ENCODE results near the gene SERPINA6. TPM values are rescaled to one million over a fixed set of nuclear protein-coding genes. Genes with fewer than 3 reads are reported as not detected.
"Not testable (repeated sequence)": the region's sequence is repeated elsewhere in the genome, so short reads cannot be mapped to it uniquely, and the experiment has no call there.

Gene SERPINA6
- total RNA-seq, 1 experiment from 2014 or later = not detected

DNA sequence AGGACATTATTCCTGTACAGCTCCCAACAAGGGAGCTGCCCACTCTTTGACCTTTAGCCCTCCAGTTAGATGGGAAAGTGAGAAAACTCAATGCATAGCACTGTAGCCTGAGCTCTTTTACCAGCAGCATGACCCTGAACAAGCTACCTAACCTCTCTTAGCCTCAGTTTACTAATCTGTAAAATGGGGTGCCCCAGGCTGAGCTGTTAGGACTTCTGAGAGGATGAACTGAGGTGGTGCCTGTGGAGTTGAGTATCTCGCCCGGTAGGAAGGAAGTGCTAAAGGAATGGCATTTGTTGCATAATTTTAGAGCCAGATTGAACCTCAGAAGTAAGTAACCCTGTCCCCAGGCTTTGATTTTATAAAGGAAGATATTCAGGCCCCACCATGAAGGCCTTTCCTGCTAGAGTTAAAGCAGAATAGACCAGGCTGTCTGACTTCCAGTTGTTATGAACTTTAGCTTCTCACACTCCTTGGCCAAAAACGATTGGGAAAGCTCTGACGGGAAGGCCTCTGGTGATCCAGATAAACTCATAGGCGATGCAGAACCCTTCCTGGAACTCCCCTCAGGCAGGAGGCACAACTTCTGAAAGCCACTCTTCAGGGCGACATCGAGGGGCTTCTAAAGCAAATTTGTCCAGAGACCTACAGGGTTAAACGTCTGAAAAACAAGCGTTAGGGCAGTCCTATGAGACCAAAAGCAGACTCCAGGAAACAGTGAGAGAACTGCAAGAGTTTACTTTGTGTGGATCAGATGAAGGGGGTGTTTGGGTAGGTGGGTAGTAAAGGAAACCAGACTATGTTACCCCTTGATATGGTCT, 27.6 kb downstream of the SERPINA6 start:
- no peak for DNase-seq (ENCODE audit: extremely low read depth, low read depth)

DNA sequence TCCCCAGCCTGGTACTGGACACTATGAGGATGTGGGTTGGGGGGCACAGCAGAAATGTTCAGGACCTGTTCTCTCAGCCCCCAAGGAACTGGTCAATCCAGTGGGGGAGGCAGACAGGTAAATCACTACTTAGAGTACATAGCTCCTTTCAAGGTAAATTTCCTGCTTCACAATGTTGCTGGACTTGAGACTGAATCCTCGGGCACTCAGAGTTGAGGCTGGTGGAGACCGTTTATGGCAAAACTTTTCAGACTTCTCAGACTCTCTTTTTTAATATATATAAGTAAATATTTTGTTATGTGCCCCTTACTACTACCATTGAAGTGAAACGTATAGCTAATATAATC, 29.6 kb downstream of the SERPINA6 start:
- DNase-seq (ENCODE audit: extremely low read depth, low read depth) = no peak

DNA sequence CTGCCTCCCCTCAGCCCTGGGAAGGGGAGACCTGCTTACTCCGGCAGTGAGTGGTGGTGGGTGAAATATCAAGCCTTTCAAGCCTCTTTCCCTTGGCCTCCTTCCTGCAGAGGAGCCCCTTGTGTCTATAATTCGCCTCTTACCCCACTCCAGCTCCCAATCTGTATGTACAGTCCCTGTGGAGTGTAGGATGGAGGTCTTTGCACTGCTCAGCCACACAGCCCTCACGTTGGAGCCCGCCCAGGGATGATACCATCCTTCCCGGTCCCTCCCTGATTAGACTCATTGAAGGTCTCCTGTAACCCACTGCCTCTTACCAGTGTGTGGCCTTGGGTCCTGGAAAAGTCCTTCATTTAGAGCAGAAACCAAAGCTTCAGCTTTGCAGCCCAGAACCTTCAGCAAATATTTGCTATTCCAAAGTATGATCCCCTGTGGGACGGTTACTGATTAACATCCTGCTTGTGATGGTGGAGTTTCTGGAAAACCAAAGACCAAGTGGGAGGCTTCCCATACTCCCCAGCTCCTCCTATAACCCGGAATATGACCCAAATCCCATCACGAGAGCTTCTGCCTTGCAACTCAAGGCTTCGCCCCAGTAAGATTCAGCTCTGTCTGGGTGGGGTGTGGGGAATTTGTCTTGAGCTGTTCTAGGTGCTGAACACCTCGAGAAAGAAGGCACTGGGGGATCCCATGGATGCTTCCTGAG, 30.1 kb downstream of the SERPINA6 start, which contains the start of gene SERPINA10:
TSS of gene SERPINA10 (minus strand) at position 397 of the 706 bp plus-strand sequence. CDS start 2,675 bp downstream, outside the sequence.
- no peak for DNase-seq (ENCODE audit: extremely low read depth, low read depth)

DNA sequence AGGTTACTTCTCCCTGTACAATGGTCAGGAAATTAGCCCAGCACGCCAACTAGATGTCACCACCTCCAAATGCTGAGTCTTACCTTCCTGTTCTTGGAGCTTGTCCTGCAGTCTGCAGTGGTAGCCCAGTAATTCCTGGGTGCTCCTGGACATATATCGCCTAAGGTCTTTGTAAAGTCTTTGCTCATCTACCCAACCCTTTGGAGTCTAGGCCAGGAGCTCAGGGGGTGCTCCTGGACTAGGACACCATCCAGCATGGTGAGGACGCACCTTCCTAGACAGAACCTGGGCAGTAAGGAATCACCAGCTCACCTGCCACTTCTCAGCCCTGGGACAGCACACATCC, 30.6 kb downstream of the SERPINA6 start:
- no peak for DNase-seq (ENCODE audit: extremely low read depth, low read depth)

DNA sequence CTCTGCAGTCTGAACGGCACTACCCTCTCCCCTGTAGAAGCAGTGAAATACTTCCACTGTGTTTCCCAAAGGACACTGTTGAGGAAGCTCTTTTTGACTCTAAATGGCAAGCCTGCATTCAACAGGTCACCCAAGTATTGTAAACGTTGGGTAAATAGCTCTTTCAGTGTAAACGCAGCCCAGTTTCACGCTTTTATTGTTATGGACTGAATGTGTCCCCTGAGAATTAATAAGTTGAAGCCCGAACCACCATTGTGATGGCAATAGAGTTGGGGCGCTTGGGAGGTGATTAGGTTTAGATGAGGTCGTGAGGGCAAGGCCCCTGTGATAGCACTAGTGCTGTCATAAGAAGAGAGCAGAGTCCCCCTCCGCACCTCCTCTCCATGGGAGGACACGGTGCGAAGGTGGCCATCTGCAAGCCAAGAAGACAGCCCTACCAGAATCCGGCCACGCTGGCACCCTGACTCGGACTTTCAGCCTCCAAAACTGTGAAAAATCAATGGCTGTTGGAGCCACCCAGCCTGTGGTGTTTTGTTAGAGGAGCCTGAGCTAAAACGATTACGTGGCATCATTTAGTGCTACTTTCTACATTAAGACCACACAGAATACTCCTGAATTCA, 31.1 kb downstream of the SERPINA6 start:
- no peak for DNase-seq (ENCODE audit: extremely low read depth, low read depth)

DNA sequence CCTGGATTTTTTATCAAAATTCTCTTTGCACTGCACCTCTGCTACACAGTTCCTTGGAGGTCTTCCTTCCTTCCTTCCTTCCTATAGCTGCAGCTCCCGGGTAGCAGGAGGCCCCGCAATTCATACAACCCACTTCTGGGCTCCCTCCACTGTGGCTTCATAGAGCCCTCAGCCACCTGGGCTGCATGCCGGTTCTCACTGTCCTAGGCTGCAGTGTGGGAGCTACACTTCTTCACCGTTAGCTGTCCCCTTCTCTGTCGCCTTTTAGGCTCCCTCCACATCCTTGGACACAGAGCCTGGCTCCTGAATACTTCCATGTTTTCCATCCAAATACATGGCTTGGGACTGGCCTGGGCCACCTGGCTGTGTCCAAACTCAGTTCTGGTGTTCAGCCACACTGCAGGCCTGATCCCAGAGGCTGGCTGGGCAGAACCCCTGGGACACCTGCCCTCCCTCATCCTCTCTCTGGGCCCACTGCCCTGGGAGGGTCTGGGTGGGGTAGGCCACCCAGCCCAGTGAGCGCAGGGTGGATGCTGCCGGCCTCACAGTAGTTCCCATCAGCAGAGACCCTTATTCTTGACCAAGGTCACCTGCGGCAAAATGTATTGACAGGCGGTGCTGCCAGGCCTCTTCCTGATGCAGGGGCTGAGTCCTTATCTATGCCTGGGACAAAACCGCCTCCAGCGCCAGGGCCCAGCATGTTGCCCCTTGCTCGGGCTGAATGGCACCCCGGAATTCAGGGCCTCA, 31.8 kb downstream of the SERPINA6 start:
- no peak for DNase-seq (ENCODE audit: extremely low read depth, low read depth)

DNA sequence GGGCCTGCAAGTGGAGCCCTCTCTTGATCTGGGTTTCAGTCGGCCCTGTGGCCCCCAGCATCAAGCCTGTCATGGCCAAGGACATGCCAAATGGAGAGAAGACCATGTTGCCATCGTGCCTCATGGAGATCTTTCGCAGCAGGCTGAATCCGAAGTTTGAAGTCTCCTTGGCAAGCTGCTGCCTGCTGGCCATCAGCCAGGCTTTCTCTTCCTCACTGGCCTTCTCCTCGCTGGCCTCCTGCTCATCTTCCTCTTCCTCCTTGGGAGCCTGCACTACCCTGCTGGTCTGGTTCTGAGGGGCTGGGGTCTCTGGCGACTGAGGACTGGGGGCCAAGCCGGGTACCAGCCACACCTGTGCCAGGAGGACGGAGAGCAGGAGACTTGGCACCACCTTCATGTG, 32.9 kb downstream of the SERPINA6 start:
- DNase-seq (ENCODE audit: extremely low read depth, low read depth) = no peak

DNA sequence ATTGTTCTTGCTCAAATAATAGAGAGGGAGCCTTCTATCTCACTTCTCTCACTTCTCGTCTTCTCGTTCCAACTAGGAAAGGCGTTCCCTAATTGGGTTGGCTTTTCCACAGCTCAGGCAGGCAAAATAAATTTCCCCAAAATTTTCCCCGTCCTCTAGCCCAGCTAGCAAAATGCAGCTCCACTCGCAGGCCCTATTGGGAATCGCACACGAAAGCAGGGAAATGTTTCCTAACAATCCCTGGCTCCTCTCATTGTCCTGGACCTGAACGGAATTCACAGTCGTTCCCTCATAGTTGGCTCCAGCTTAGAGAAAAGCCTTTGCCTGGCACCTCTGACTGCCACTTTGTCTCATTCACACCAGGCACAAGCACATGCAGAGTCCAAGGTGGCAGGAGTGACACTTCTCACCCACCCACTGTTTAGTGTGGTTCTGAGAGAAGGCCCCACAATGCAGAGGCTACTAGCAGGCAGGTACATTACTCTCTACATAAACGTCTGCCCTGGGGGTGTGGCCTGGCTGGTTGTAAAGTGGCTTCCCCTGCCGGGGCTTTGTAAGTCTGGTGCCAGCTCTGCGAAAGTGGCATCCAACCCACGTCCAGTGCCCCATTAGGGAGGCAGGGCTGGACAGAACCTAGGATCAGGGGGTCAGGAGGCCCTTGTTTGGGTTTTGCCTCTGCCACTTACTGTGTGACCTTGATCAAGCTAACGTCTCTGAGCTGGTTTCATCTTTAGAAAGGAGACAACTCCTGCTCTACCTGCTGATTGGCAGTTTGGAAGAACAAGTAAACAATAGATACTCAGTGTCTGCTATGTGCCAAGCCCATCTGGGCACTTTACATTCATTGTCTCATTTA, 34.3 kb downstream of the SERPINA6 start:
- DNase-seq (ENCODE audit: extremely low read depth, low read depth) = no peak

DNA sequence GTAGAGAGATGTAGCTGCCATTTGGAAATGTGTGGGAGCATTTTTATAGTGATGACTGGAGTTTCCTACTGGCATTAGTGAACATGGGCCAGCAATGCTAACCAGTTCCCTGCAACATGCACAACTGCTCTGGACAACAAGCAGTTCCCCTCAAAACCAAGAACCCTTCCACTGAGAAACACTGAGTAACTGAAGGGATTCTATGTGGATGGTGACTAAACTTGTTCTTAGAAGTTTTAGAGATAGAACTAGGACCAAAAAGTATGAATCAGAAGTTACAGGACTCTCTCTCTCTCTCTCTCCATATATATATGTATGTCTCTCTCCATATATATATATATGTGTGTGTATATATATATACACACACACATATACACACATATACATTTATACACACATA, 38.0 kb downstream of the SERPINA6 start:
- no peak for DNase-seq (ENCODE audit: extremely low read depth, low read depth)

DNA sequence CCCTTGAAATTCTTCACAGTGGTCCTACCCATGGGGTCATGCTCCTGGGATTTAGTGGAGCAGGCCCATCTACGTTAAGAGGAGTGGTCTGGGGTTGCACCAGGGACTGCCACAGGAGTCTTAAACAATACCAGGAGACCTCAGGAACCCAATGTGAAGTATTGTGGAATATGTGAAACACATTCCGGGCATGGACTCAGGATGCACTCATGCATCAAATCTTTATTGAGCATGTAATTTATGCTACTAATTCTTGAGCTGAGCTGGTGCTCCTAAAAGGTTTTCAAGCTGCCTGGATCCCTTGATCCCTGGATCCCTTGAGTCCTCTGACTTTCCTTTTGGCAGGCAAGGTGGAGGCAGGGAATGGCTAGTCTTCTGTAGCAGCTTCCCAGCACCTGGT, 38.9 kb downstream of the SERPINA6 start:
- no peak for DNase-seq (ENCODE audit: extremely low read depth, low read depth)

DNA sequence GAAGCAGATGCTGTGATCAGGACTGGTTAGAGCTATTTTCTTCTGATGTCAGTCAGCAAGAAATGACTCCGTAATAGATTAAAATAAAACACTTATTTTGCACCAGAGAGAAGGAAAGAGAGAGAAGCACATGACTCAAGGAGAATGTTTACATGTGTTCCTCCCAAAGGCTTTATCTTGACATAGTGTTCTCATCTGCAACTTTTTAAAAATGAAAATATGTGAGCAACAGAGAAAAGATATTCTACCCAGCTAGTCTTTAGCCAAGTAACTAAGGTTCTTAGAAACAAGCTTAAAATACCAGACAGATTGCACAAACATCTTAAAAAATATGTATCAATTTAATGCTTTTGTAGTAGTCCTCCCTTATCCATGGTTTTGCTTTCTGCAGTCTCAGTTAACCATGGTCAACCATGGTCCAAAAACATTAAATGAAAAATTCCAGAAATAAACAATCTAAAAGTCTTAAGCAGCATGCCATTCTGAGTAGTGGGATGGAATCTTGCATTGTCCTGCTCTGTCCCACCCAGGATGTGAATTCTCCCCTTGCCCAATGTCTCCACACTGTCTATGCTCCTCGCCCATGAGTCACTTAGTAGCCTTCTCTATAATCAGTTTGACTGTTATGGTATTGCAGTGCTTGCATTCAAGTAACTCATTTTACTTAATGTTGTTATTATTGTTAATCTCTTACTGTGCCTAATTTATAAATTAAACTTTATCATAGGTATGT, 40.0 kb downstream of the SERPINA6 start:
- no peak for DNase-seq (ENCODE audit: extremely low read depth, low read depth)

DNA sequence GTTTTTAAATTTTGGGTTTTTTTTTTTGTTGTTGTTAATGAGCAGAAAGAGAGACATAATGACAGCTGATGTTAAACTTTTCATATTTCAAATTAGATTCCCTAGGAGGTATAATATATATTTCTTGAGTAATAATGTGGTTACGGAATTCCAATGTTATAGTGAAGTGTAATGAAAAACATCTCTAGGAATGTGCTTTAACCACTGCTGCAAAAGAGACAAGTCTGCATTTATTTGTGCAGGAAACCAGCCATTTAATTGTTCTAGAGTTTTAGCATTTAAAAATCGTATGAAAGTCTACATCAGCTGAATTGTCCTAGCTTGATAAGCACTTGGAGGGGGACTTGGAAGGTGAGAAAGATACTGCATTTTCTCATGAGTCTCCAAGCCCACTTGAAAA, 44.4 kb downstream of the SERPINA6 start:
- DNase-seq (ENCODE audit: extremely low read depth, low read depth) = no peak

DNA sequence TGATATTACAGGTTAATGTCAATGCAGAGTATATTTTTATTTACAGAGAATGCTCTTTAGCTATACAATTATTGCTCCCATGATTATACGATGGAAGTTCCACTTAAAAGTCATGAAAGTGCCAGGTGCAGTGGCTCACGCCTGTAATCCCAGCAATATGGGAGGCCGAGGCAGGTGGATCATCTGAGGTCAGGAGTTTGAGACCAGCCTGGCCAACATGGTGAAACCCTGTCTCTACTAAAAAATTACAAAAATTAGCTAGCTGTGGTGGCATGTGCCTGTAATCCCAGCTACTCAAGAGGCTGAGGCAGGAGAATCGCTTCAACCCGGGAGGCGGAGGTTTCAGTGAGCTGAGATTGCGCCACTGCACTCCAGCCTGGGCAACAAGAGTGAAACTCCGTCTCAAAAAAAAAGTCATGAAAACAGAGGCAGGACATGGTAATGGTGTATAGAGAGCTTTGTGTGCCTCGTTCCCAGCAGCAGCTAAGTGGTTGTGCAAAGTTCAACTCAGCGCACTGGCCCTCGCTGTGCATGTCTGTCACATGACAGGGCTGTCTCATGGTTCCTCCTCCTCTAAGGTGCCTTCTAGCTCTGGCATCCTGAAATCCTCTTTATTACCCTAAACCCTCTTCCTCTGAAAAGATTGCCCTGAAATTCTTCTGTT, 46.1 kb downstream of the SERPINA6 start:
- not testable (repeated sequence) for DNase-seq (ENCODE audit: extremely low read depth, low read depth)

DNA sequence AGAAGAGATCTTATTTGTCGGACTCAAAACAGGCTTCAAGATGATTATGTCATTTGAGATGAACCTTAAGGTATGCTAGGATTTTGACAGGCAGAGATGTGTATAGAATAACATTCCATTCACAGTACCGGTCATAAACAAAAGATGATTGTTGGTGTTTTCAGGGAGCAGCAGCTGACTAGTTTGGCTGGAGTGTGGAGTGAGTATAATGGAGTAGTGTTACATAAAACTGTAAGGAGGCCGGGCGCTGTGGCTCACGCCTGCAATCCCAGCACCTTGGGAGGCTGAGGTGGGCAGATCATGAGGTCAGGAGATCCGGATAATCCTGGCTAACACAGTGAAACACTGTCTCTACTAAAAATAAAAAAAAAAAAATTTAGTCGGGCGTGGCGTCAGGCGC, 54.0 kb downstream of the SERPINA6 start:
- no peak for DNase-seq (ENCODE audit: extremely low read depth, low read depth)

DNA sequence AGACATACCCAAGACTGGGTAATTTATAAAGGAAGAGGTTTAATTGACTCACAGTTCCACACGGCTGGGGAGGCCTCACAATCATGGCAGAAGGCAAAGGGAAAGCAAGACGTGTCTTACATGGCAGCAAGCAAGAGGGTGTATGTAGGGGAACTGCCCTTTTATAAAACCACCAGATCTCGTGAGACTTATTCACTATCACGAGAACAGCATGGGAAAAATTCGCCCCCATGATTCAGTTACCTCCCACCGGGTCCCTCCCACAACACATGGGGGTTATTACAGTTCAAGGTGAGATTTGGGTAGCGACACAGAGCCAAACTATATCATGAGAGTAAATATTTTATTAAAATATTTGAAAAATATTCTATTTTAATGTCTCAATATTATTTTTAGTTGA, 54.6 kb downstream of the SERPINA6 start:
- not testable (repeated sequence) for DNase-seq (ENCODE audit: extremely low read depth, low read depth)

DNA sequence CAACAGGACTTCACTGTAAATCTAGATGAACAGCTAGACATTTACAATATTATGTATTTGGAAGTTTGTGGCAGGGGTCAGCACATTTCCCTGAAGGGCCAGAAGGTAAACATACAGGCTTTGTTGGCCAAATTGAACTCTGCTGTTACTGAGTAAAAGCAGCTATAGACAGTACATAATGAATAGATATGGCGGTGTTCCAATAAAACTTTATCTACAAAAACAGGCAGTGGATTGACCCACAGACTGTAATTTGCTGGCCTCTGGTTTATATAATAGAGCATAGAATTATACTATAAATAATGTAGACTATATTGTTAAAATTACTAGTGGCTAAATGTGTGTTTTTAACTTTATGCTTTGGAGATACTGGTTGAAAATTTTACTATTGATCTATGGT, 55.8 kb downstream of the SERPINA6 start:
- no peak for DNase-seq (ENCODE audit: extremely low read depth, low read depth)

DNA sequence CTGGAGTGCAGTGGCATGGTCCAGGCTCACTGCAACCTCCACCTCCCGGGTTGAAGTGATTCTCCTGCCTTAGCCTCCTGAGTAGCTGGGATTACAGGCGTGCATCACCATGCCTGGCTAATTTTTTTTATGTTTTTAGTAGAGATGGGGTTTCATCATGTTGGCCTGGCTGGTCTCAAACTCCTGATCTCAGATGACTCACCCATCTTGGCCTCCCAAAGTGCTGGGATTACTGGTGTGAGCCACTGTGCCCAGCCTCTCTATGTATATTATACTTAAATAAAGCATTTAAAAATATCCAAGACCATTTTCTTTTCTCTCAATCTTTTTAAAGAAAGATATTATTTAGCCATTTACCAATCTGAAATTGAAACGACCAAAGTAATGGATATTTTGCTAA, 58.9 kb downstream of the SERPINA6 start:
- DNase-seq (ENCODE audit: extremely low read depth, low read depth) = not testable (repeated sequence)

All from NCI-H460 (cell line).